GM18867 (cell line): ENCODE results near the gene IMP3.
"Not testable (repeated sequence)": the region's sequence is repeated elsewhere in the genome, so short reads cannot be mapped to it uniquely, and the experiment has no call there.

ENCODE experiments used
- ATAC-seq: cut with Tn5 transposase; IDR thresholded peaks from one replicate; pipeline ENCODE4 v1.9.1; 2021; ENCODE audit warnings: mild to moderate bottlenecking, moderate library complexity; ENCODE audit not compliant: unreplicated experiment

The IMP3 gene

GRCh38 chr15:75651810-75652543 lies 12.0 kb upstream of the IMP3 start:
- no peak for ATAC-seq

- no peak for ATAC-seq
These were observed 11.1 kb upstream of the IMP3 start for GRCh38 chr15:75650908-75651809.

- ATAC-seq, result no peak
These were observed 9.8 kb upstream of the IMP3 start for GRCh38 chr15:75649848-75650247.

GRCh38 chr15:75649045-75649761 lies 9.2 kb upstream of the IMP3 start:
- no peak for ATAC-seq

DNA sequence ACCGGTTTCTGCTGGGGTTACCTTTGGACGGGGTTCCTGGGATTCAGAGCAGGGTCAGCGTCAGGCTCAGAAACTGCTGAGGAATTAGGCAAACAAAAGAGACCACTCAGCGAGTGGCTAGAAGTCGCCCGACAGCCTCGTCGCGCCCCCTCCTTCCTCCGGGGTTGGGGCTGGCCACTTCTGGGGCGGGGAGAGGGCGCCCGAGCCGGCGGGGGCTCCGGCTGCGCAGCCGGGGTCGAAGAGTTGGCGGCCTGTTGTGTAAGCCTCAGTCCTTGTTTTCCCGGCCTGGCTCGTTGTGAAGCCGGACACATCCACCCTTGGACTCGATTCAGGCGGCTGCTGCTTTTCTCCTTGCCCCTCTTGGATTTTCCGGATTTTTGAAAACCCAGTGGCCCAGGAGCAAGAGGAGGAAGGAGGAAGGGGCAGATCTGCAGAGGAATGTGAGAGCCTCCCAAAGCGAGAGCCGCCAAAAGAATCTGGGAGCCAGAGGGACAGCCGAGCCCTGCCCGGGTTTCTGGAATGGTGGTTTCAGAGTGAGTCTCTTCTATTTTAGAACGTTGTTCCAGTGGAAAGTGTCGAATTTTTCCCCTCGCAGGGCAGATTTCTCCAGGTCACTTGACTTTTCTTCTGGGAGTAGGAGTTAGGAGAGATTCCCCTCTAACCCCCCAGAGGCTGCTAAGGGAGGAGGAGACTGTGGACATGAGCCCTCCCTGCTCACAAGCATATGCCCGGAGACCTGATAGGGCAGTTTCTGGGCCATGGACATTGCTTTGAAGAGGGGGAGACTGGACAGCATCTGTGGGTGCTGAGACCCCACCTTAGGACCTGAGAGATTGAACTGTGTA lies 8.4 kb upstream of the IMP3 start:
- no peak for ATAC-seq

GRCh38 chr15:75647370-75648155 lies 7.5 kb upstream of the IMP3 start, which contains the start of gene SNX33:
SNX33 (plus strand) TSS chr15:75647912; CDS start chr15:75649103, 1,191 bp downstream.
- ATAC-seq, result peak; percentile 45

GRCh38 chr15:75646944-75647364 lies 6.9 kb upstream of the IMP3 start:
- no peak for ATAC-seq

- ATAC-seq, result no peak
These were observed 6.3 kb upstream of the IMP3 start for GRCh38 chr15:75646112-75646943.

- no peak for ATAC-seq
These were observed 4.4 kb upstream of the IMP3 start for GRCh38 chr15:75644376-75644775.

GRCh38 chr15:75641603-75642002 lies 1.6 kb upstream of the IMP3 start:
- no peak for ATAC-seq

GRCh38 chr15:75641179-75641503 lies 1.1 kb upstream of the IMP3 start:
- no peak for ATAC-seq

DNA sequence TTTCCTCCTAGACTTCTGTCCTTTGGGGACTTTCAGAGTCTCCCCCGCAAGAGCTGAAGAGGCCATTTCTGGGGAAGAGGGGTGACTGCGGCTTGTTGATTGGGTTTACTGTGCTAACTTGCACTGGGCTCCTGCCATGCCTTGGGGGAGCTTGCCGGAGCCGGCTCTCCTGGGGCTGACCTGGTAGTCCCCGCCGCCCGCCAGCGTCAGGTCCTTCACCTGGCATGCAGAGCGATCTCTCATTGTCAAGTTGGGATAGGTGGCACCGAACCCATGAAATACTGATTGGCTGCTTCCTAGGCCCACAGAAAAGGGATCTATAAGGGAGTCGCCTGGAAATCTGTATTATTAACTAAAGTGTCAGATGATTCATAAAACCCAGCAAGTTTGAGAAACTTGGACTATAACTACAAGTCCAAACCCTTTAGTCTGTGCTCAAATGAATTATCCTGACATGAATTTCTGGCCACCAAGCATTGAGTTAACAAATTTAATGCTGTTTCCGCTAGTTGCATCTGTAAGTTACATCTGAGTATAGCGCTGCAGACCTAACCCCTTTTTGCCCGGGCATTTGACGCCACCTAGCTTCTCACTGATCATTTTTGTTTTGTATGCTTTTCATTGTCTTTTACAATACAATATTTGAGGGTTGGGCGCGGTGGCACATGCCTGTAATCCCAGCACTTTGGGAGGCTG lies 607 bp upstream of the IMP3 start:
- ATAC-seq, result peak; percentile 26

DNA sequence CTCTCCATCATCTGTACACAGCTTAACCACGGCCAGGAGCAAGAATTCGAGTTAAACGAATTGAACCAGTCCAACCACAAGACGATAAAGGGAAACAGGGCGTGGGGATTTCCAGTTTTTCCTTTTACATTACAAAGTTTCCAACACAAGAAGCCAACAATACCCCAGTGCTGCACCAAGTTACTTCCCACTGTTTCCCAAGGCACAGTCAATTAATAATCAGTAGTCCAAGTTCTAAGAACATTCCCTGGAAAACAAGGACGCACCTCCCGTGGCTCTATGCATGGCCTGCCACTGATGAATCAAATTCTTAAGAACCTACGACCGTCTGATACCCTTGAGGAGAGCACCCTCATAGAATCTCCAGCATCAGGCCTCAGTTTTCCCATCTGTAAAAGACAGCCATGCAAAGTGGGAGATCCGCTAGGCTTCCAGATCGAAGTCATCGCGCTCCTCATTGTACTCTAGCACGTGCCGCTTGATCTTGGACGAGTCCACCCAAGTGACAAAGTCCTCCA lies 774 bp downstream of the IMP3 start:
- ATAC-seq, result no peak

GRCh38 chr15:75637245-75638009 lies 2.6 kb downstream of the IMP3 start:
- no peak for ATAC-seq

GRCh38 chr15:75636026-75636425 lies 4.0 kb downstream of the IMP3 start:
- ATAC-seq, result no peak

DNA sequence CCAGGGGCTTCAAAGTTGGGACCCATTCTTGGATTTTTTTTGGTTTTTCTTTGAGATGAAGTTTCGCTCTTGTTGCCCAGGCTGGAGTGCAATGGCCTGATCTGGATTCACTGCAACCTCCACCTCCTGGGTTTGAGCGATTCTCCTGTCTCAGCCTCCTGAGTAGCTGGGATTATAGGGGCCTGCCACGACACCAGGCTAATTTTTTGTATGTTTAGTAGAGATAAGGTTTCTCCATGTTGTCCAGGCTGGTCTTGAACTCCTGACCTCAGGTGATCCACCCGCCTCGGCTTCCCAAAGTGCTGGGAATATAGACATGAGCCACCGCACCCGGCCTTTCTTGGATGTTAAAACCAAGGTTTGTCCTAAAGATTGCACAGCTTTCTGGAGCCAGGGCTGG lies 6.1 kb downstream of the IMP3 start:
- not testable (repeated sequence) for ATAC-seq

DNA sequence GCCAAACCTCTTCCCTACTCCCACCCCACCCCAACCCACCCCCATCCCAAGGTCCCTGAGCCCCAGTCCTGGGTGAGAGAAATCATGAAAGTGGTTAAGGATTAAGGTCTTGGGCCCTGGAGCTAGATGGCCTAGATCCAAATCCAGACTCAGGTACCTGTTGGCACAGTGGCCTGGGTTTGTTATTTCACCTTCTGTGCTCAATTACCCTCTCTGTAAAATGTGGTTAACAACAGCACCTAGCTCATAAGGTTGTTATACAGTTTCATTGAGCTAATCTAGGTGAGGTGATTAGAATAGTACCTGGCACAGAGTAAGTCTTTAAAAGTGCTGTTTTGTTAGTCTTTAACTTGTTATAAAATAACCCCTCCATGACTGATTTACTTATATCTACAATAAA lies 8.1 kb downstream of the IMP3 start:
- no peak for ATAC-seq
